HFFc6 (cell line): ENCODE results near the gene VCL. TPM values are rescaled to one million over a fixed set of nuclear protein-coding genes. Genes with fewer than 3 reads are reported as not detected.

Experiments
- DNase-seq: peaks from one replicate; pipeline ENCODE4 v3.0.0-alpha.2; 2018
- H3K27ac Mint-ChIP-seq: 2 replicates; pipeline ENCODE4 v1.8.0; 2020; ENCODE audit warnings: mild to moderate bottlenecking, mixed read lengths
- H3K27me3 Mint-ChIP-seq: 2 replicates; pipeline ENCODE4 v1.8.0; 2021; ENCODE audit warnings: mild to moderate bottlenecking, moderate library complexity, mixed read lengths; ENCODE audit not compliant: insufficient read depth
- H3K36me3 Mint-ChIP-seq: 2 replicates; pipeline ENCODE4 v1.8.0; 2021; ENCODE audit warnings: low read depth, mixed read lengths
- H3K4me1 Mint-ChIP-seq: 2 replicates; pipeline ENCODE4 v1.8.0; 2020; ENCODE audit warnings: low read depth, mixed read lengths
- H3K4me3 Mint-ChIP-seq: 2 replicates; pipeline ENCODE4 v1.8.0; 2020; ENCODE audit warnings: mild to moderate bottlenecking, moderate library complexity, mixed read lengths
- H3K9me3 Mint-ChIP-seq: 2 replicates; pipeline ENCODE4 v1.8.0; 2020; ENCODE audit warnings: mild to moderate bottlenecking, mixed read lengths
- CTCF ChIP-seq: fragments of 200-600 bp; sonication (generic); IDR thresholded peaks from 2 replicates; pipeline ENCODE4 v1.5.0; 2021; ENCODE audit warnings: antibody characterized with exemption, mild to moderate bottlenecking
- total RNA-seq, 6 experiments: library from RNA; stranded (reverse); fragmentation: NEBNext Ultra II Directional; extraction: Animal tissue kit (Norgen Biotek cat#: 25700); gene quantifications; 2 replicates in 1 of 6; 3 replicates in 5 of 6; pipeline ENCODE4 v1.2.3, GENCODE V29; 2021

The VCL gene
- total RNA-seq, 6 experiments from 2014 or later, result 366 to 443 (median 406) TPM

- Mint-ChIP-seq H3K36me3 (peaks cover 28% of the 10 kb centered on the region), H3K4me1 (peaks cover 54% of the 10 kb centered on the region), H3K27me3 (peaks cover 4% of the 10 kb centered on the region; the same call in 1 of the 2 replicates), H3K9me3 (no peaks in the 10 kb centered on the region), H3K27ac (peak overlapping the region; percentile 84), H3K4me3 (peak overlapping the region; percentile 49)
- DNase-seq, result peak; percentile 53
- no peak for TF ChIP-seq CTCF
These were observed 41.7 kb downstream of the VCL start for GRCh38 chr10:74039561-74040145.

GRCh38 chr10:74040200-74041126 is 42.5 kb downstream of the VCL start:
- H3K27me3 Mint-ChIP-seq, result peaks cover 5% of the 10 kb centered on the region
- H3K9me3 Mint-ChIP-seq, result no peaks in the 10 kb centered on the region
- peak overlapping the region; percentile 84 for H3K27ac Mint-ChIP-seq
- TF ChIP-seq CTCF, result no peak
- peaks cover 54% of the 10 kb centered on the region for H3K4me1 Mint-ChIP-seq
- no peak for DNase-seq
- H3K4me3 Mint-ChIP-seq, result peak overlapping the region; percentile 49; the same call in 1 of the 2 replicates
- peaks cover 36% of the 10 kb centered on the region for H3K36me3 Mint-ChIP-seq

GRCh38 chr10:74044419-74044818 is 46.5 kb downstream of the VCL start:
- H3K4me1 Mint-ChIP-seq, result peaks cover 68% of the 10 kb centered on the region
- TF ChIP-seq CTCF, result no peak
- H3K36me3 Mint-ChIP-seq, result peaks cover 34% of the 10 kb centered on the region
- H3K27me3 Mint-ChIP-seq, result peaks cover 7% of the 10 kb centered on the region
- no peaks in the 10 kb centered on the region for H3K9me3 Mint-ChIP-seq
- H3K4me3 Mint-ChIP-seq, result no peak overlapping the region
- DNase-seq, result no peak
- no peak overlapping the region for H3K27ac Mint-ChIP-seq

GRCh38 chr10:74047304-74047703 is 49.4 kb downstream of the VCL start:
- Mint-ChIP-seq H3K27me3 (peaks cover 3% of the 10 kb centered on the region), H3K9me3 (no peaks in the 10 kb centered on the region), H3K4me3 (peak overlapping the region; percentile 73), H3K36me3 (peaks cover 29% of the 10 kb centered on the region), H3K4me1 (peaks cover 78% of the 10 kb centered on the region), H3K27ac (peak overlapping the region; percentile 69)
- no peak for TF ChIP-seq CTCF
- peak; percentile 89 for DNase-seq

GRCh38 chr10:74047871-74048270 is 50.0 kb downstream of the VCL start:
- H3K9me3 Mint-ChIP-seq, result no peaks in the 10 kb centered on the region
- peaks cover 3% of the 10 kb centered on the region for H3K27me3 Mint-ChIP-seq
- peak; percentile 55 for DNase-seq
- no peak for TF ChIP-seq CTCF
- peaks cover 29% of the 10 kb centered on the region for H3K36me3 Mint-ChIP-seq
- H3K4me3 Mint-ChIP-seq, result peak overlapping the region; percentile 73
- peaks cover 83% of the 10 kb centered on the region for H3K4me1 Mint-ChIP-seq
- H3K27ac Mint-ChIP-seq, result peak overlapping the region; percentile 69
